KOPT-K1 (cell line): ENCODE data around the gene FASN.
A peak's percentile ranks its signal among the peaks of the same experiment; 100 is the strongest.
"Not testable (repeated sequence)": the region's sequence is repeated elsewhere in the genome, so short reads cannot be mapped to it uniquely, and the experiment has no call there.

ENCODE experiments used
- H3K27ac ChIP-seq: fragments of 200-600 bp; sonication (generic); 2 replicates; pipeline ENCODE4 v1.5.1; 2016; ENCODE audit warnings: antibody characterized with exemption, mild to moderate bottlenecking, low read depth, low read length; ENCODE audit not compliant: poor library complexity, severe bottlenecking
- H3K36me3 ChIP-seq: fragments of 200-600 bp; sonication (generic); 2 replicates; pipeline ENCODE4 v1.5.1; 2017; ENCODE audit warnings: antibody characterized with exemption, mild to moderate bottlenecking, low read length, moderate library complexity; ENCODE audit not compliant: insufficient read depth
- H3K9me3 ChIP-seq: fragments of 200-600 bp; sonication (generic); 2 replicates; pipeline ENCODE4 v1.5.1; 2017; ENCODE audit warnings: antibody characterized with exemption, low read length, mild to moderate bottlenecking; ENCODE audit not compliant: insufficient read depth, poor library complexity, severe bottlenecking

Gene FASN

DNA sequence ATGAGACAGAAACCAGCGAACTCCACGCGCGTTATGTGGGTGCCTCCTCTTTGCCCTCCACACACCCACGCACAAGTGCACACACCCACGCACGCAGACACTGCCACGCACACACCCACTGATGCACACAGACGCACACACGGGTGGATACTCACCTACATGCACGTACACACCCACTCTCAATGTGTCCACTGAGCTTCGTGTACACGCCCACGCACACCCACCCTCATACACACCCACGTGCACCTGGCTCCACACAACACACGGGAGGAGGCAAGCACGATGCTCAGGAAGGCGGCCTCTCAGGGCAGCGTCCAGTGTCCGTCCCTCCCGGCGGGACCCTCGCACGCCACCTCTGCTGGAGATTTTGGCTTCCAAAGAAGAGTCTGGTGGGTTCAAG is 50.7 kb downstream of the FASN start:
- Histone ChIP-seq H3K9me3 (no peaks in the 10 kb centered on the region), H3K27ac (no peak overlapping the region), H3K36me3 (peaks cover 17% of the 10 kb centered on the region; the same call in 1 of the 2 replicates)

DNA sequence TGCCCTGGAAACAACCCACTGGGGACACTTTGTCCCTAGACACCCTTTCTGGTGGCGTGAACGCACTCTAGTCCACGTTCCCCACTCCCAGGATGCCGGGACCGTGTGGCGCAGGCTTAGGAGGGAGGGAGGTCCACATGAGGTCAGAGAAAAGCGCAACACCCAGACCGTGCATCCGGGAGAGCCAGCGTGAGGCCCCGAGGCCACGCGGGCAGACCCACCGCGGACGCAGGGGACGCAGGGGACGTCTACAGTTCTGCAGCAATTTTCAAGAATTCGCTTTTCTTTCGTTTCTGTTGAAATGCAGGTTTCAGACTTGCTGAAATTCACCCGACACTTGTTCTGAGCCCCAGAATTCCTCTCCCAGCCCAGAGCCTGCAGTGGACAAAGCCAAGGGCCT is 51.1 kb downstream of the FASN start:
- H3K36me3 ChIP-seq: peaks cover 17% of the 10 kb centered on the region; the same call in 1 of the 2 replicates
- H3K9me3 ChIP-seq: no peaks in the 10 kb centered on the region
- no peak overlapping the region for H3K27ac ChIP-seq

DNA sequence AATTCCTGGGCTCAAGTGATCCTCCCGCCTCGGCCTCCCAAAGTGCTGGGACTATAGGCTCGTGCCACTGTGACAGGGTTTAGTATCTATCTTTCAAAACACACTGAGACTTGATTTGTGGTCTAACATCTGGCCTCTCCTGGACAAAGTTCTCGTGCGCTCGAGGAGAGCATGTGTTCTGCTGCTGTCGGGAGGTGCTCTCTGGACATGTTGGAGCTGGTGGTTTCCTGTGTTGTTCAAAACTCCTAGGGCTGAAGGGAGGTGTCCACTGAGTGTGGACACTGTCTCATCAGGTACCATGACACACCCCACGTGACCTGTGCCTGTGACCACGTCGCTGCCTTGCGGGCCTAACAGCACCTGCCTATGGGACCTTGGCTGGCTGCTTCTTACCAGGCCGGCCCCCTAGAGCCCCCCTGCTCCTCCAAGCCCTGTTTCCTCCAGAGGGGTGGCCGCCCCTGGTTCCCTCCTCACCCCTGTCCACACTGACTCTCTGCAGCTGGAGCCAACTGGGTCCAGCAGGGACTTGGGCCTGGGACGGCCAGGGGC is 52.0 kb downstream of the FASN start:
- Histone ChIP-seq H3K9me3 (no peaks in the 10 kb centered on the region), H3K36me3 (peaks cover 17% of the 10 kb centered on the region; the same call in 1 of the 2 replicates), H3K27ac (no peak overlapping the region)

DNA sequence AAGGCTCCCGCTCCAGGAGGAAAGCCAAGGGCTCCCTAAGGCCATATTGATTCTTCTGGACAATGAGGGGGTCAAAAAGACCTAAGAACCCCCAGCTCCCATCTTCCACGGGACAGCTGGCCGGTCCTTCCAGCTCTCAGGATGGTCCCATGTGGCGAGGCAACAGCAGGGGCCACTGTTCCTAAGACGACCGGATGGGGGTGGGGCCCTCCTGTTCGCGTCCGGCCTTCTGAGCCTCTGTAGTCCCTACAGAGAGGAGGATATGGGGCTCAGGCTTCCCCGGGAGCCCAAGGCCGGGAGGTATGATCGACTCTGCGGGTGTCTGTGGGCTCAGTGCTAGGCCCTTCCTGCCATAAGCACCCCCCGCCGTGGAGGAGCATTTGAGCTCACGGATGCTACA is 54.5 kb downstream of the FASN start:
- H3K9me3 ChIP-seq: no peaks in the 10 kb centered on the region
- H3K36me3 ChIP-seq: peaks cover 11% of the 10 kb centered on the region; the same call in 1 of the 2 replicates
- H3K27ac ChIP-seq: no peak overlapping the region

DNA sequence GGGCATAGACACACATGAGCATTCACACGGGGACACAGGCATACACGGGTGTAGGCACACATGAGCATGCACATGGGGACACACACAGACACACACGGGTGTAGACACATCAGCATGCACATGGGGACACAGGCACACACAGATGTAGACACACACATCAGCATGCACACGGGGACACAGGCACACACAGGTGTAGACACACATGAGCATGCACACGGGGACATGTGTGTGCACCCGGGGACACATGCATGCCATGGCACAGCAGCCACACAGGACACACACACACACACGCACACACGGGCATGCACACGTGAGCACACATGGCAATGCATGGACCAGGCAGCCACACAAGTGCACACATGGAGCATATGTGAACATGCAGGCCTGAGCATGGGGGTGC is 55.4 kb downstream of the FASN start:
- Histone ChIP-seq H3K9me3 (no peaks in the 10 kb centered on the region), H3K27ac (no peak overlapping the region), H3K36me3 (peaks cover 5% of the 10 kb centered on the region; the same call in 1 of the 2 replicates)

DNA sequence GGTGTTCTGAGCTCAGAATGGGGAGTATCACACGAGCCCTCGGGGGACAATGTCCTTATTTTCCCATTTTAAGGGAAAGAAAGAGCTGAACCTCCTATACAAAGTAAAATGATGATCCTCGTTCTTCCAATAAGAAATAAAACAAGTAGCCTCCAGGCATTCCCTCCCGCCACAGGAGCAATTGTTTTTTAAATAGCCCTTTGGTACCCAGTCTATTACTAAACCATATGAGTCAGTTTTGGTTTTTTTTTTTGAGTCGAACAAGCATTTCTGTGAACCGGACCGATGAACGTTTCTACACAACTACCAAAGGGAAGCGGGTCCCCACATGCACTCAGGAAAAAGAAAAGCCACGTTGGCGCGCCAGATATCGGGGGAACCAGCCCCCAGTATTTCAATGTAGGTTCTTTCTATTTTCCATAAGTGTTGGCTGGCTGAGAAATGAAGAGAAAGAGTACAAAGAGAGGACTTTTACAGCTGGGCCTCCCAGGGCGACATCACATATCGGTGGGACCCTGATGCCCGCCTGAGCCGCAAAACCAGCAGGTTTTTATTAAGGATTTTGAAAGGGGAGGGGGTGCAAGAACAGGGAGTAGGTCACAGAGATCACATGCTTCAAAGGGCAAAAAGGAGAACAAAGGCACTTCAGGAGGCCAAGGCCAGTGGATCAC is 56.8 kb downstream of the FASN start:
- Histone ChIP-seq H3K9me3 (no peaks in the 10 kb centered on the region), H3K27ac (no peak overlapping the region), H3K36me3 (no peaks in the 10 kb centered on the region)

DNA sequence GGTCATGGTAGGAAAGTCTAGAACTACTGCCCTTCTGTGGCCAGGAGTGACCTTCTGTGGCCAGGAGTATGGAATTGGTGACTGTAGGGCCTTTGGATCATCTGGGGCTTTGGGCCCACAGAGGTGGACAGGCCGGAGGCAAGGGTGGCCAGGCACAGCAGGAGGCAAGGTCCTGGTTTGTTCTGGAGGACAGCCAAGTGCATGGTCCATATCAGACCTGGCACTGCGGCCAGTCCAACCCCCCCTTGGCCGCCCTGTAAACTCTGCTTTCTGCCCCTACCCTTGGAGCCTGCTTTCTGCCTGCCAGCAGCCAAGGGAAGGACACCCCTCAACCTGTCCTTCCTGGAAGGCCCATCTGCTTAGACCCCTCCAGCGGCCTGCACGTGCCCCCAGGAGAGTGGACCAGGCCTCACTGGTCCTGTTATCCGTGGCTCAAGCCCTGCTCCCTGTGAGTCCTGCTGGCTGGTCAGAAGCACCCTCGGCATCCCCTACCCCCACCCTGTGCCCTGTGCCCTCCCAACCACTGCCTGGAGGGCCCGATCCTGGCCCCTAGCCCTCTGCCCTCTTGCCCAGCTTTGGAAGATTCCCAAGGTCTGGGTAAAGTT is 58.2 kb downstream of the FASN start:
- Histone ChIP-seq H3K9me3 (no peaks in the 10 kb centered on the region), H3K36me3 (no peaks in the 10 kb centered on the region; the same call in 1 of the 2 replicates), H3K27ac (no peak overlapping the region)

DNA sequence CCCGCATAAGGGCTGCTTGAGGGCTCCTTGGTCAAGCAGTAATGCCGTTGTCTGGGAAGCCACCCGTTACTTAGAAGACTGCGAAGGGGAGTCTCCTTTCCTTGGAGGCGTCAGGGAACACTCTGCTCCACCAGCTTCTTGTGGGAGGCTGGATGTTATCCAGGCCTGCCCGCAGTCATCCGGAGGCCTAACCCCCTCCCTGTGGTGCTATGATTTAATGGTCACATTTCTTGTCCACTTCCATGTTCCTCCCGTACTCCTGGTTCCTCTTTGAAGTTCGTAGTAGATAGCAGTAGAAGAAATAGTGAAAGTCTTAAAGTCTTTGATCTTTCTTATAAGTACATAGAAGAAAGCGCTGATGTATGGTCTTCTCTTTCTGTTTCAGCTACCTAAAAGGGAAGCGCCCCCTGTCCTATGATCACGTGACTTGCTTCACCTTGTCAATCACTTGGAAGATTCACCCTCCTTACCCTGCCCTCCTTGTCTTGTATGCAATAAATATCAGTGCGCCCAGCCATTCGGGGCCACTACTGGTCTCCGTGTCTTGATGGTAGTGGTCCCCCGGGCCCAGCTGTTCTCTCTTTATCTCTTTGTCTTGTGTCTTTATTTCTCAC is 59.1 kb downstream of the FASN start:
- not testable (repeated sequence) for H3K9me3 ChIP-seq, H3K36me3 ChIP-seq, H3K27ac ChIP-seq

DNA sequence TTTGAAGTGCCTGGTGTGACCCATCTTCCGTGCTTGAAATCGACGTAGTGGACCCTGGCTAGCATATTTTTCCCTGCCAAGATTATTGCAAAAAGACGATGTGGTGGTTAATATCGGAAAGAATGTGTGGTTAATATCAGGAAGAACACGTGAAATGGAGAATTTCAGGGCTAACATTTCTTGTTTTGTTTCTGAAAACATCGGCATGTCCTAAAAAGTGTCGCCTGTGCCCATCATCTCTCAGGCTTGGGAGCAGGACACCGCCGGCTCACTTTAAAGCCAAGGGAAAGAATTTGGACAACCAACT is 60.2 kb downstream of the FASN start:
- peak overlapping the region; percentile 65 for H3K27ac ChIP-seq

DNA sequence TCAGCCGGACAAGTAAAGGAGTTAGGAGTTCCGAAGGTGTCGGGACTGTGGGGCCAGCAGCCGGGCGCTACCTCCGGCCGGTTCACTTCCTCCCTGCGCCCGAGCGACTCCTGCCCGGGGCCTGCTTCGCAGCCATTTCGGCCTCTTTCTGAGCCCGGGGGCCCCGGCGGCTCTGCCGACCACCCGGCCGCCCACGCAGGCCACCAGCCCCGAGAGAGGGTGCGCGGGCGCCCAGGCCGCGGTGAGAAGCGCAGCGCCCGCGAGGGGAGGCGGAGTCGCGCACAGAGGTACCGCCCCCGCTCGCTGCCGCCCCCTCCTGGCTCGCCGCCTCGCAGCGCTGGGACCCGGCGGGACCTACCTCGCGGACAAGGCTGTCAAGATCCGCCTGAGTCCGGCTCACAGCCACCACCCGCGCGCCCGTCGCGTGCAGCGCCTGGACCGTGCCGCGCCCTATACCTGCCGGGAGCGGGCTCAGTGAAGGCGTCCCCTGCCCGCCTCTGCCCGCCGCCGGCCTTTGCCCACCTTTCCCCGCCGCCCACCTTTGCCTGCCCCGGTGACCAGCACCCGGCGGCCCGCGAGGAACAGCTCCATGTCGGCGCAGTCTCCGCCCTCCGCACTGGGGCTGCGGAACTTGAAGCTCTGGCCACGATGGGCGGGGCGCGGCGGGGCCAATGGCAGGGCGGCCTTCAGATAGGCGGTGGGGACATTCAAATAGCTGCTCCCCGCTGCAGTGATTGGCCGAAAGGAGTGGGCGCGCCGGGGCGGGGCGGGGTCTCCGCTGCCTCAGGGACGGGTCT is 60.7 kb downstream of the FASN start, which contains the start of gene DCXR:
DCXR (minus strand) TSS at position 606 of the 797 bp plus-strand sequence; CDS start at position 591, 15 bp downstream.
- Histone ChIP-seq H3K36me3 (no peaks in the 10 kb centered on the region; the same call in 1 of the 2 replicates), H3K27ac (peak within 1 kb of the TSS; percentile 65), H3K9me3 (no peaks in the 10 kb centered on the region)

More for the DNA sequence above, 60.2 kb downstream of the FASN start:
- no peaks in the 10 kb centered on the region for H3K9me3 ChIP-seq
- no peaks in the 10 kb centered on the region; the same call in 1 of the 2 replicates for H3K36me3 ChIP-seq

DNA sequence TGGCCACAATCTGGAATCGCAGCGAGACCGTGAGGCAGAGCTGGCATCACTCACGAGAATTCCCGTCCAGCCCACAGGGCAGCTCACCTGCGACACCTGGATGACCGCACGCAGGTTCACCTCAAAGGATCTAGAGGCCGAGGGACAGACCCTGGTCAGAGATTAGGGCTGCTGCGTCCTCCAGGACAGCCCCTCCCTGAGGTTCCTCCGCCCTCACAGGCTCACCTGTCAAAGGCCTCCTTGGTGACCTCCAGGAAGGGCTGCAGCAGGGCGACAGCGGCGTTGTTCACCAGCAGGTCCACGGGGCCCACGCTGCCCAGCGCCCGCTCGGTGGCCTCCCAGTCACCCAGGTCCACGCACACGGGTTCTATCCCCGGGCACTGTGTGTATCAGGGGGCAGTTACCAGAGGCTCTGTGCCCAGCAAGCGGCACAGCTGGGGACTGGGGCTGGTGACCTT is 61.4 kb downstream of the FASN start:
- H3K27ac ChIP-seq: peak overlapping the region; percentile 65
- no peaks in the 10 kb centered on the region; the same call in 1 of the 2 replicates for H3K36me3 ChIP-seq
- no peaks in the 10 kb centered on the region for H3K9me3 ChIP-seq

DNA sequence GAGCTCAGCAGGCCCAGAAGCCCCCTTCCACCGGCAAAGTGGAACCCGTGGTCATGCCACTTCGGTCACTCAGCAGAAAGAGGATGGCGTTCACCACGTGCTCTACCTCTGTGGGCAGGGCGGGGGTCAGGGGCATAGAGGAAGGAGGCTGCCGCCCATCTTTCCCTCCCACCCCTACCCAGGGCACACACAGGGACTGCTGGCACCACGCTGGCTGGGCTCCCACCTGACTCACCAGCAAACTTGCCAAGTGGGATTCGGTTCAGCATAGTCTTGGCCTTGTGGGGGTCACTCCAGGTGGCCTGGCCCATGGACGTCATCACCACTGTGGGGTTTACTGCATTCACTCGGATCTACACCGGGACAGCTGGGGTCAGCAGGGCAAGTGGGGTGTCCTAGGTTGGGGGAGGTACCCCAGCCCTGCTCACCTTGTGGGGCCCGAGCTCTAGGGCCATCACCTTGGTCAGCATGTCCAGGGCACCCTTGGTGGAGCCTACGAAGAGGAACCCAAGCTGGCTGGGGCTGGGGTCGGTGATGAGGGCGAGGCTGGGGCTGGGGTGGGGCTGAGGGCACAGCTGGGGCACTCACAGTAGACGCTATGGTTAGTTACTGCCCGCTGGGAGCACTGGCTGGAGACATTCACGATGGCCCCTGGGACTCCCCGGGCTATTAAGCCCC is 61.9 kb downstream of the FASN start:
- Histone ChIP-seq H3K9me3 (no peaks in the 10 kb centered on the region), H3K36me3 (no peaks in the 10 kb centered on the region; the same call in 1 of the 2 replicates), H3K27ac (no peak overlapping the region)

DNA sequence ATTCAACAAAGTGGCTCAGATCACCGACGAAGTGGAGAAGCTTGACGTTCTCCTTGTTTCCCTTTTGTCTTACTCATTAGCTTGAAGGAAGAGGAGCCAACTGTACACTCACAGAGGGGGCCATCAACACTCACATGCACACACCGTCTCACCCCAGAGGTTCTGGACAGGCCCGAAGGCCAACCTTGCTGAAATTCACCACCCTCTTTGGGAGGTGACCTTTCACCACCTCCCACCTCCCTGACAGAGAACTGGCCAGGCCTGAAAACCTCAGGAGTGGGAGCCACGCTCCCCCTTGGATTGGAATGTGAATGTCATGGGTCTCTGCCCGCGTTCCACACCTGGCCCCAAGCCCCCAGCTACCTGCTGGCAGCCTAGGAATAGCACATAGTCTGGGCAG is 62.5 kb downstream of the FASN start:
- H3K27ac ChIP-seq: no peak overlapping the region
- H3K9me3 ChIP-seq: no peaks in the 10 kb centered on the region
- no peaks in the 10 kb centered on the region; the same call in 1 of the 2 replicates for H3K36me3 ChIP-seq

DNA sequence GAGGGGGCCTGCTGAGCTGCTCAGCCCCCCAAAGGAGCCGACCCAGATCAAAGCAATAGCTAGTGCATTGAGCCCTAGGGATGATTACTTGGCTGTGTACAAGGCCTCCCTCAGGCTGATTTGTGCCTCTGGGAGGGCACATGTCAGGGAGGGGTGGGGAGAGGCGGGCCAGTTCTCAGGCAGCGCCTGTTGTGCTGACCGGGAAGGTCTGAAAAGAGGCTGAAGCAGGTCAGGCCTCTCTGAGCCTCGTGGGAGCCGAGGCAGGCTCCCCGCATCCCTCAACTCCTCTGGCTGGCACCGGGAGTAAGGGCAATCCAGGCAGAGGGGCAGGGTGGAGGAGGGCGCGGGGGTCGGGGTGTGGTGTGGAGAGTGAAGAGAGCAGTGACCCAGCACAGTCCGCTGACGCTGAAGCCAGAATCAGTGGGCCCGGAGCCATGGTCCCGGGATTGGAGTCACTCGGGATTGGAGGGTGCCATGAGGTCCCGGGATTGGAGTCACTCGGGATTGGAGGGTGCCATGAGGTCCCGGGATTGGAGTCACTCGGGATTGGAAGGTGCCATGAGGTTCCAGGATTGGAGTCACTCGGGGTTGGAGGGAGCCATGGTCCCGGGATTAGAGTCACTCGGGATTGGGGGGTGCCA is 63.5 kb downstream of the FASN start:
- no peak overlapping the region for H3K27ac ChIP-seq
- no peaks in the 10 kb centered on the region for H3K9me3 ChIP-seq
- H3K36me3 ChIP-seq: peaks cover 8% of the 10 kb centered on the region; the same call in 1 of the 2 replicates
